ENCODE measurements around the gene ADARB2. TPM values are rescaled to one million over a fixed set of nuclear protein-coding genes. Genes with fewer than 3 reads are reported as not detected.

ADARB2 gene
- total and polyA plus RNA-seq, 5 donors from 2014 or later = 0.27 to 2.9 (median 0.69) TPM; not detected in 1

DNA sequence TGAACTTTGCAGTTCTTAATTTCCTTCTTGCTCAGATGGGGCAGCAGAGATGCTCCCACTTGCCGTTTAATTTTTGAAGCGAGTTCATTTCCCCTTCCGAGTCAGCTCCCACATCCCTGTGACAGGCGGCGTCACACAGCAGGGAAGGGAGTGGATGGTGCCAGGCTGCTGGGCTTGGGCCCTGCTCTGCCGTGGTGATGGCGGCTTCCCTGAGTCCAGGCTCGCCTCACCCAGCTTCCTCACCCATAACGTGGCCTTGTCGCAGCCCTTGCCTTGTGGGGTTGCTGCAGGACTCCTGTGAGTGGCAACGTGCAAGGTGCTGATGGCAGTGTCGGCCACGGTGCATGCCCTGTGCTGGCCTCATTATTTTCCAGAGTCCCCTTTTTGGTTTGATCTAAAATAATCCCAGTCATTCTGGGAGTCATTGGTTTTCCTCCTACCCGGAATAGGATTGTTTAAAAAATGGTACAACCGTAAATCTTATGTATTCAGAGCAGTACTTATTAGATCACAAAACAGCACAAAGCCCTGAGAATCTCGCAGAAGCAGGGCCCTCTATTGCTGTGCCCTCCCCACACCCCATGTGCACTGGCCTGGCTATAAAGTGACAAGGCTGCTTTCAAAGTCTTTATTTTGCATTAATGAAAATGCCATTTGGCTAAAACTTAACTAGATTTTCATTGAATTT lies 421.1 kb downstream of the ADARB2 start:
- Mint-ChIP-seq H3K4me1 (no peaks in the 10 kb centered on the region), H3K27ac (no peak overlapping the region), H3K36me3 (no peaks in the 10 kb centered on the region), H3K4me3 (no peak overlapping the region), H3K9me3 (peaks cover 0 to 3% (median 0%) of the 10 kb centered on the region in 7 donors), H3K27me3 (peaks cover 17% of the 10 kb centered on the region)
- Histone ChIP-seq H3K4me1 (ENCODE audit: control insufficient read depth, insufficient read depth, low read length, poor library complexity, severe bottlenecking) (no peaks in the 10 kb centered on the region), H3K27me3 (ENCODE audit: control insufficient read depth, insufficient read depth, low read length) (no peaks in the 10 kb centered on the region), H3K4me3 (ENCODE audit: low read depth, low read length) (no peak overlapping the region), H3K27ac (ENCODE audit: insufficient read depth, low read length, poor library complexity, severe bottlenecking) (no peak overlapping the region), H3K36me3 (ENCODE audit: control insufficient read depth, insufficient read depth, low read length) (no peaks in the 10 kb centered on the region), H3K9me3 (ENCODE audit: control insufficient read depth in 2 of 2, low read length in 2 of 2) (no peaks in the 10 kb centered on the region)
- DNase-seq (no peak), ATAC-seq (ENCODE audit: low read depth in 2 of 2) (no peak)

DNA sequence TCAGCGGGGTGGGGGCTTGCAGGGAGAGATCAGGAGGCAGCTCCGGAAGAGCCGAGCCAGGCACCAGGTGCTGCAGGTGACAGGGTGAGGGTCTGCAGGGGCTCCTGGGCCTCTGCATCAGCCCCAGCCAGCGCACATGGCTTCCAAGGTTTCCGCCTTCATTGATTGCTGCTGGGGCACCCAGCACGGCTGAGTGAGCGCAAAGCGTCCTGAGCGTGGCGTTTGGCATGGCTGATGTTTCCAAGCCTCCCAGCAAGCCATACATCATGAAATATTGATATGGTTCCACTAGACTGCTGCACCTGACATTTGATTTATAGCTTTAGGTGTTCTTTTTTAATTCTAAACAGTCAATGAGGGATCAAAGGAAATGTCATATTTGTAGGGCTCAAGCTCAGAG lies 422.1 kb downstream of the ADARB2 start:
- no peak for ATAC-seq (ENCODE audit: low read depth in 2 of 2)
- no peak overlapping the region for H3K4me3 ChIP-seq (ENCODE audit: low read depth, low read length)
- H3K4me1 ChIP-seq (ENCODE audit: control insufficient read depth, insufficient read depth, low read length, poor library complexity, severe bottlenecking) = no peaks in the 10 kb centered on the region
- H3K9me3 ChIP-seq (ENCODE audit: control insufficient read depth in 2 of 2, low read length in 2 of 2) = no peaks in the 10 kb centered on the region
- Mint-ChIP-seq H3K27me3 (peaks cover 12% of the 10 kb centered on the region), H3K4me3 (no peak overlapping the region), H3K27ac (no peak overlapping the region), H3K4me1 (no peaks in the 10 kb centered on the region), H3K9me3 (peaks cover 0 to 1% (median 0%) of the 10 kb centered on the region in 7 donors), H3K36me3 (no peaks in the 10 kb centered on the region)
- H3K27me3 ChIP-seq (ENCODE audit: control insufficient read depth, insufficient read depth, low read length) = no peaks in the 10 kb centered on the region
- no peak overlapping the region for H3K27ac ChIP-seq (ENCODE audit: insufficient read depth, low read length, poor library complexity, severe bottlenecking)
- H3K36me3 ChIP-seq (ENCODE audit: control insufficient read depth, insufficient read depth, low read length) = no peaks in the 10 kb centered on the region
- no peak for DNase-seq

DNA sequence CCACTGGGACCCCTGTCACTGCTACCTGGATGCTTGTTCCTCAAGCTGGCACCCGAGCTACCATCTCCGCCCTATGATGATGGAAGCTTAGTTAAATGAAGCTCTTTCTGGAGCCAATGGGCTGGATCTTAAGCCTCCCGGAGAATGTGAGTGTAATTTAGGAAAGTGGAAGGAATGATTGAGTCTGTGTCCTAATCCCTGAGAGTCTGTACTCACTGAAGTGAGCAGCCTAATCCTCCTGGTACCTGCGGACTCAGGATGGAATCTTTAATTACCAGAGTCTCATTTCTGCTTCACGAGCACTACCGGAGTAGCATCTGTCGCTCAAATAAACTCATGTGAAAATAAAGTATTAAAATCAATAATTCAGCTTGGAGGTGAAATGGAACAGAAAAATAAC lies 425.6 kb downstream of the ADARB2 start:
- Histone ChIP-seq H3K27ac (ENCODE audit: insufficient read depth, low read length, poor library complexity, severe bottlenecking) (no peak overlapping the region), H3K9me3 (ENCODE audit: control insufficient read depth in 2 of 2, low read length in 2 of 2) (no peaks in the 10 kb centered on the region), H3K4me1 (ENCODE audit: control insufficient read depth, insufficient read depth, low read length, poor library complexity, severe bottlenecking) (no peaks in the 10 kb centered on the region), H3K36me3 (ENCODE audit: control insufficient read depth, insufficient read depth, low read length) (no peaks in the 10 kb centered on the region), H3K27me3 (ENCODE audit: control insufficient read depth, insufficient read depth, low read length) (no peaks in the 10 kb centered on the region), H3K4me3 (ENCODE audit: low read depth, low read length) (no peak overlapping the region)
- DNase-seq (no peak), ATAC-seq (ENCODE audit: low read depth in 2 of 2) (no peak)
- no peak overlapping the region for H3K4me3 Mint-ChIP-seq
- H3K27me3 Mint-ChIP-seq = peaks cover 7% of the 10 kb centered on the region
- H3K4me1 Mint-ChIP-seq = no peaks in the 10 kb centered on the region
- no peak overlapping the region for H3K27ac Mint-ChIP-seq
- H3K36me3 Mint-ChIP-seq = no peaks in the 10 kb centered on the region
- peaks cover 0 to 3% (median 0%) of the 10 kb centered on the region in 7 donors for H3K9me3 Mint-ChIP-seq

DNA sequence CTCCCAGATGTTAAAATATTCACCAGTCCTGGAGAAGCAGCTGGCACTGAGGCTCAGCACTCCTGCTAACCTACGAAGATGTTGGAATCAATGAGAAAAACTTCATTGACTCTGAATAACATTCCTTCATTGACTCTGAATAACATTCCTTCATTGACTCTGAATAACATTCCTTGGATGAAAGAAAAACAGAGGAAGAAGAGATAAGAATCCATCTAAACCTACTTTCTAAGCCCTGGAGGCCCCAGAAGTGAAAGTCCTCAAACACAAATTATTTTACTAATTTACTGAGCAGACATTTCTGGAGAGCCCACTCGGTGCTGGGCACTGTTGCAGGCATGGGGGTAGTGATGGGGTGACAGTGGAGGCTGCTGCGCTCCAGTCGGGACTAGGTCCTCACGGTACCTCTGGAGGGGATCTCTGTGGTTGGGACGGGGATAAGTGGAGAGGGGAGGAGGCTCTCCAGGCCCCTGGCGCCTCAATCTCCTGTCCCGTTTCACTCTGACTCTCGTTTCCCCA lies 427.0 kb downstream of the ADARB2 start:
- H3K27me3 Mint-ChIP-seq = peaks cover 7% of the 10 kb centered on the region
- H3K9me3 ChIP-seq (ENCODE audit: control insufficient read depth in 2 of 2, low read length in 2 of 2) = no peaks in the 10 kb centered on the region
- H3K4me3 ChIP-seq (ENCODE audit: low read depth, low read length) = no peak overlapping the region
- no peaks in the 10 kb centered on the region for H3K4me1 ChIP-seq (ENCODE audit: control insufficient read depth, insufficient read depth, low read length, poor library complexity, severe bottlenecking)
- peaks cover 0 to 3% (median 0%) of the 10 kb centered on the region in 7 donors for H3K9me3 Mint-ChIP-seq
- H3K27me3 ChIP-seq (ENCODE audit: control insufficient read depth, insufficient read depth, low read length) = no peaks in the 10 kb centered on the region
- H3K4me1 Mint-ChIP-seq = no peaks in the 10 kb centered on the region
- H3K27ac ChIP-seq (ENCODE audit: insufficient read depth, low read length, poor library complexity, severe bottlenecking) = no peak overlapping the region
- H3K36me3 Mint-ChIP-seq = no peaks in the 10 kb centered on the region
- no peaks in the 10 kb centered on the region for H3K36me3 ChIP-seq (ENCODE audit: control insufficient read depth, insufficient read depth, low read length)
- no peak for DNase-seq
- no peak overlapping the region for H3K4me3 Mint-ChIP-seq
- ATAC-seq (ENCODE audit: low read depth in 2 of 2) = no peak
- no peak overlapping the region for H3K27ac Mint-ChIP-seq

DNA sequence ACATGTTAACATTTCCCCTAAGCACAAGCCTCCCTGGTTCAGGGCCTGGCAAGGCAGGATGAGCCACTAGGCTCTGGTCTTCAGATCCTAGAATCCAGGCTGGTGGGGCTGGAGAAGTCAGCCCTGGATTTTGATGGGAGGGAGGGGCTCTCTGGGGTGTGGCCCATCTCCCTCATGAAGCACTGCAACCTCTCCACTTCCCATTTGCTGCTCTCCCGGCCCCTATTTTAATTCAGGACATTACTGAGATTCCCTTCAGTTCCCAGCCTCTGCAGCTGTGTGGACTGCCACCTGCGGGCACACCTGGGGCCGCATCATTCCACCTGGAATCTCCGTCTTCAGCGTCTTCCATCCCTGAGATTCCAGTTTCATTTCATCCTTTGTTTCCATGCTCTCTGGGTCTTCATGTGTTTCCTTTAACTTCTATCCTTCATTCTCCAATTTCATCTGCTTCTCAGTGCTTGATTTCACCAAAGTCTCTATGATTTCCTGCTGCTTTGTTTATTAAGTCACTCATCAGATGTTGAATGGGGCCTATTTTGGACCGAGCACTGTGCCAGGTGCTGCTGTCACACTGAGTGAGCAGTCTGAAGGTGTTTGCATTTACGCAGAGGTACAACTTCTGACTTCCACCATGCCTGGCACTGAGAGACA lies 427.6 kb downstream of the ADARB2 start:
- peaks cover 7% of the 10 kb centered on the region for H3K27me3 Mint-ChIP-seq
- DNase-seq = no peak
- H3K27ac ChIP-seq (ENCODE audit: insufficient read depth, low read length, poor library complexity, severe bottlenecking) = no peak overlapping the region
- peaks cover 0 to 3% (median 0%) of the 10 kb centered on the region in 7 donors for H3K9me3 Mint-ChIP-seq
- H3K4me3 Mint-ChIP-seq = no peak overlapping the region
- H3K36me3 Mint-ChIP-seq = no peaks in the 10 kb centered on the region
- H3K27ac Mint-ChIP-seq = no peak overlapping the region
- H3K36me3 ChIP-seq (ENCODE audit: control insufficient read depth, insufficient read depth, low read length) = no peaks in the 10 kb centered on the region
- H3K9me3 ChIP-seq (ENCODE audit: control insufficient read depth in 2 of 2, low read length in 2 of 2) = no peaks in the 10 kb centered on the region
- no peaks in the 10 kb centered on the region for H3K27me3 ChIP-seq (ENCODE audit: control insufficient read depth, insufficient read depth, low read length)
- H3K4me1 Mint-ChIP-seq = no peaks in the 10 kb centered on the region
- no peak for ATAC-seq (ENCODE audit: low read depth in 2 of 2)
- H3K4me3 ChIP-seq (ENCODE audit: low read depth, low read length) = no peak overlapping the region
- no peaks in the 10 kb centered on the region for H3K4me1 ChIP-seq (ENCODE audit: control insufficient read depth, insufficient read depth, low read length, poor library complexity, severe bottlenecking)

DNA sequence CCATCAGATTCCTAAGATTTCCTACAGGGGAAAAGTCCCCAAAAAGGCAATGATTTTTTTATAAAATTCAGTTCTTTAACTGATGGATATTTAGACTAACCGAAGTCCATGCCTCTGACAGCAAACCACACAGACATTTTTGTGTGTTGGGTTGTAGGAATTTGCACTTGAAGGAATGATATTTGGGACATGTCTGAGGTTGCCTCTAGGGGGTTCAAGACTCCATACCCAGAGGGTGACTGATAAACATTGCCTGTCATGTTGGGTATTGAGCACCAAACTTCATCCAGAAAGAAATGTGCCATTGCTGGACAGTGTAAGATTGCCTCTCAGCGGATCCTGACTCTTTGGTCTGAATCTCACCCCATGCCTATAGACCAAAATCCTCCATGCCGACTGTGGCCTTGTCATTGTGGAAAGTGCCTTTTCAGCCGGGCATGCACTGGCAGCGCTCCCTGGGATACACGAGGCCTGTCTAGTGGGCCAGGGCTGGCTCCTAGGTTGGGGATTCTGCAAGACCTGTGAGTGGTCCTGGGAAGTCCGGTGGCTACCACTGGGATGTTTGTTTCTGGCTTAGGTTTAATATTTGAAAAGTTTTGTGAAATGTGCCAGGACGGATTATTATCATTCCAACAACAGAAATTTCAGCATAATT lies 428.2 kb downstream of the ADARB2 start:
- no peak overlapping the region for H3K4me3 ChIP-seq (ENCODE audit: low read depth, low read length)
- no peaks in the 10 kb centered on the region for H3K36me3 ChIP-seq (ENCODE audit: control insufficient read depth, insufficient read depth, low read length)
- peaks cover 7% of the 10 kb centered on the region for H3K27me3 Mint-ChIP-seq
- H3K27me3 ChIP-seq (ENCODE audit: control insufficient read depth, insufficient read depth, low read length) = no peaks in the 10 kb centered on the region
- H3K27ac Mint-ChIP-seq = no peak overlapping the region
- H3K27ac ChIP-seq (ENCODE audit: insufficient read depth, low read length, poor library complexity, severe bottlenecking) = no peak overlapping the region
- no peaks in the 10 kb centered on the region for H3K36me3 Mint-ChIP-seq
- H3K4me1 ChIP-seq (ENCODE audit: control insufficient read depth, insufficient read depth, low read length, poor library complexity, severe bottlenecking) = no peaks in the 10 kb centered on the region
- ATAC-seq (ENCODE audit: low read depth in 2 of 2) = no peak
- no peak overlapping the region for H3K4me3 Mint-ChIP-seq
- no peaks in the 10 kb centered on the region for H3K9me3 ChIP-seq (ENCODE audit: control insufficient read depth in 2 of 2, low read length in 2 of 2)
- DNase-seq = no peak
- H3K9me3 Mint-ChIP-seq = peaks cover 0 to 3% (median 0%) of the 10 kb centered on the region in 7 donors
- H3K4me1 Mint-ChIP-seq = no peaks in the 10 kb centered on the region

DNA sequence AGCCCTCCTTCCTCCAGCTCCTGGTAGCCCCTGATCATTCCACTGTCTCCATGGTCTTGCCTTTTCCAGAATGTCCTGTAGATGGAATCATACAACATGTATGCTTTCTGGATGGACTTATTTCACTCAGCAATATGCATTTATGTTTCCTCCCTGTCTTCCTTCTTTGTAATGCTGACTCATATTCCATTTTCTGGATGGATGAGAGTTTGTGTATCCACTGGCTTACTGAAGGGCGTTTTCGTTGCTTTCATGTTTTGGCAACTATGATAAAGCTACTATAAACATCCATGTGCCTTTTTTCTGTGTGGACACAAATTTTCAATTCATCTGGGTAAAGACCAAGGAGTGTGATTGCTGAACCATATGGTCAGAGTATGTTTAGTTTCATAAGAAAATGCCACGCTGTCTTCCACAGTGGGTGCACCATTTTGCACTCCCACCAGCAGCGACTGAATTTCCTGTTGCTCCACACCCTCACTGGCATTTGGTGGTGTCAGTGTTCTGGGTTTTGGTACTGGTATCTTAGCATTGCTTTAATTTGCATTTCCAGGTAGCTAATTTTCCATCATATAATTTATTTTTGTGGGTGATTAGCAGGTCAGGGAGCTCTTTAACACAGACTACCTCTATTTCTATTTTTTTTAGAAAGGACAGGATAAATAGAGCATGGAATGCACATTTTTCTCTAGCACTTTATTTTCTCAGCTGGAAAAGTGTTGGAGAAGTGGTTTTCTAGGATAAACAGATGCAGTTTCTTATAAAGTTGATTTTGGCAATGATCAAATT lies 429.0 kb downstream of the ADARB2 start:
- Mint-ChIP-seq H3K9me3 (peaks cover 0 to 3% (median 0%) of the 10 kb centered on the region in 7 donors), H3K36me3 (no peaks in the 10 kb centered on the region), H3K27ac (no peak overlapping the region), H3K4me3 (no peak overlapping the region), H3K4me1 (no peaks in the 10 kb centered on the region), H3K27me3 (peaks cover 7% of the 10 kb centered on the region)
- ATAC-seq (ENCODE audit: low read depth in 2 of 2) = no peak
- Histone ChIP-seq H3K4me1 (ENCODE audit: control insufficient read depth, insufficient read depth, low read length, poor library complexity, severe bottlenecking) (no peaks in the 10 kb centered on the region), H3K27me3 (ENCODE audit: control insufficient read depth, insufficient read depth, low read length) (no peaks in the 10 kb centered on the region), H3K9me3 (ENCODE audit: control insufficient read depth in 2 of 2, low read length in 2 of 2) (no peaks in the 10 kb centered on the region), H3K4me3 (ENCODE audit: low read depth, low read length) (no peak overlapping the region), H3K36me3 (ENCODE audit: control insufficient read depth, insufficient read depth, low read length) (no peaks in the 10 kb centered on the region), H3K27ac (ENCODE audit: insufficient read depth, low read length, poor library complexity, severe bottlenecking) (no peak overlapping the region)
- DNase-seq = no peak
